Calu3 (cell line): Measurements from ENCODE around the gene VPS52. TPM values are rescaled to one million over a fixed set of nuclear protein-coding genes. Genes with fewer than 3 reads are reported as not detected.

Source experiments
- BruUV-seq: library from RNA; stranded (reverse); fragments of 400-500 nt; replicated peaks from 2 replicates; lab custom pipeline; 2021; lab: Mats Ljungman, UMichigan
- CTCF ChIA-PET: fragments of 300-600 bp; sonication (Branson Sonifier 250); formaldehyde crosslinking; loops from one replicate; lab custom pipeline; 2022; ENCODE audit warnings: antibody characterized with exemption; lab: Charles Lee
- DNase-seq: peaks from one replicate; pipeline ENCODE4 v3.0.0; 2022
- H3K27ac Mint-ChIP-seq: one replicate; pipeline ENCODE4 v1.8.0; 2022; ENCODE audit warnings: mixed read lengths; ENCODE audit not compliant: unreplicated experiment
- H3K27me3 Mint-ChIP-seq: one replicate; pipeline ENCODE4 v1.8.0; 2022; ENCODE audit warnings: mixed read lengths; ENCODE audit not compliant: unreplicated experiment
- H3K36me3 Mint-ChIP-seq: one replicate; pipeline ENCODE4 v1.8.0; 2022; ENCODE audit warnings: mild to moderate bottlenecking, moderate library complexity, mixed read lengths; ENCODE audit not compliant: insufficient read depth, unreplicated experiment
- H3K4me1 Mint-ChIP-seq: one replicate; pipeline ENCODE4 v1.8.0; 2022; ENCODE audit warnings: mild to moderate bottlenecking, low read depth, mixed read lengths; ENCODE audit not compliant: unreplicated experiment
- H3K4me3 Mint-ChIP-seq: one replicate; pipeline ENCODE4 v1.8.0; 2022; ENCODE audit warnings: mild to moderate bottlenecking, low read depth, moderate library complexity, mixed read lengths; ENCODE audit not compliant: unreplicated experiment
- H3K9me3 Mint-ChIP-seq: one replicate; pipeline ENCODE4 v1.8.0; 2022; ENCODE audit warnings: low read depth, mixed read lengths; ENCODE audit not compliant: unreplicated experiment
- CTCF ChIP-seq: fragments of 200-600 bp; IDR thresholded peaks from one replicate; pipeline ENCODE4 v1.8.0; 2022; ENCODE audit warnings: antibody characterized with exemption; ENCODE audit not compliant: unreplicated experiment
- intact Hi-C: fragments of 100-400 bp; cut with micrococcal nuclease; formaldehyde crosslinking; loops from one replicate; pipeline ENCODE4 v1.10.0; 2022; ENCODE audit not compliant: unreplicated experiment
- total RNA-seq: library from RNA; stranded (reverse); gene quantifications from 2 replicates; pipeline ENCODE4 v1.2.3, GENCODE V29; 2022

Gene VPS52
- total RNA-seq, 1 experiment from 2014 or later: 99.7 TPM

- H3K27ac Mint-ChIP-seq: peak overlapping the region; percentile 48
- CTCF ChIA-PET: interaction anchor here (0.6 to 1.5 kb wide), 3 partner anchors 170 to 251 kb away, joined by 3 read pairs; partner anchors contain the start of gene HLA-DMA
- no peaks in the 10 kb centered on the region for H3K27me3 Mint-ChIP-seq
- intact Hi-C loops: no loop called here
- TF ChIP-seq CTCF: no peak
- H3K36me3 Mint-ChIP-seq: peaks cover 92% of the 10 kb centered on the region
- no peak for DNase-seq
- no peaks in the 10 kb centered on the region for H3K9me3 Mint-ChIP-seq
- peaks cover 59% of the 10 kb centered on the region for H3K4me1 Mint-ChIP-seq
- no TSS peak for BruUV-seq
- peak overlapping the region; percentile 97 for H3K4me3 Mint-ChIP-seq
Observed at GRCh38 chr6:33204165-33204414, 67.6 kb downstream of the VPS52 start.

- TF ChIP-seq CTCF: no peak
- BruUV-seq: no TSS peak
Observed at GRCh38 chr6:33203443-33204164, 68.1 kb downstream of the VPS52 start.

GRCh38 chr6:33202799-33203198 lies 68.9 kb downstream of the VPS52 start:
- Mint-ChIP-seq H3K27ac (peak overlapping the region; percentile 48), H3K4me1 (peaks cover 66% of the 10 kb centered on the region), H3K36me3 (peaks cover 92% of the 10 kb centered on the region), H3K27me3 (no peaks in the 10 kb centered on the region), H3K4me3 (peak overlapping the region; percentile 97), H3K9me3 (no peaks in the 10 kb centered on the region)
- no peak for DNase-seq
- intact Hi-C loops: no loop called here
- no TSS peak for BruUV-seq
- CTCF ChIA-PET: no interaction called here
- TF ChIP-seq CTCF: no peak

More at GRCh38 chr6:33203443-33204164, 68.1 kb downstream of the VPS52 start:
- no peaks in the 10 kb centered on the region for H3K9me3 Mint-ChIP-seq
- no peaks in the 10 kb centered on the region for H3K27me3 Mint-ChIP-seq
- H3K36me3 Mint-ChIP-seq: peaks cover 92% of the 10 kb centered on the region
- CTCF ChIA-PET: no interaction called here
- peaks cover 59% of the 10 kb centered on the region for H3K4me1 Mint-ChIP-seq
- no peak for DNase-seq
- intact Hi-C loops: no loop called here
- H3K4me3 Mint-ChIP-seq: peak overlapping the region; percentile 97
- peak overlapping the region; percentile 48 for H3K27ac Mint-ChIP-seq

- no peak for TF ChIP-seq CTCF
- no TSS peak for BruUV-seq
- Mint-ChIP-seq H3K27ac (peak overlapping the region; percentile 97), H3K4me3 (peak overlapping the region; percentile 97), H3K9me3 (no peaks in the 10 kb centered on the region), H3K4me1 (peaks cover 74% of the 10 kb centered on the region), H3K36me3 (peaks cover 95% of the 10 kb centered on the region), H3K27me3 (no peaks in the 10 kb centered on the region)
- CTCF ChIA-PET: interaction anchor here (1.0 kb wide), 1 partner anchor 46 kb away, joined by 3 read pairs; no protein-coding TSS in a partner anchor
- intact Hi-C loops: no loop called here
- DNase-seq: no peak
Observed at GRCh38 chr6:33201935-33202334, 69.7 kb downstream of the VPS52 start.
